ENCODE data around the gene CDH13.

DNA sequence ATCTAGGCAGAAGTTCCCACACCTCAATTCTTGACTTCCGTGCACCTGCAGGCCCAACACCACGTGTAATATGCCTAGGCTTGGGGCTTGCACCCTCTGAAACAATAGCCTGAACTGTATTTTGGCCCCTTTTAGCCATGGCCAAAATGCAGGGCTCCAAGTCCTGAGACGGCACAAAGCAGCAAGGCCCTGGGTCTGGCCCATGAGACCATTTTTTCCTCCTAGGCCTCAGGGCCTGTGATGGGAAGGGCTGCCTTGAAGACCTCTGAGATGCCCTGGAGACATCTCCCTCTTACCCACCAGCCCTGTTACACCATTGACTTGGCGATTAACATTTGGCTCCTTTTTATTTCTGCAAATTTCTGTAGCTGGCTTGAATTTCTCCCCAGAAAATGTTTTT, 238.6 kb downstream of the CDH13 start:
- TF ChIP-seq, protein P1, sequence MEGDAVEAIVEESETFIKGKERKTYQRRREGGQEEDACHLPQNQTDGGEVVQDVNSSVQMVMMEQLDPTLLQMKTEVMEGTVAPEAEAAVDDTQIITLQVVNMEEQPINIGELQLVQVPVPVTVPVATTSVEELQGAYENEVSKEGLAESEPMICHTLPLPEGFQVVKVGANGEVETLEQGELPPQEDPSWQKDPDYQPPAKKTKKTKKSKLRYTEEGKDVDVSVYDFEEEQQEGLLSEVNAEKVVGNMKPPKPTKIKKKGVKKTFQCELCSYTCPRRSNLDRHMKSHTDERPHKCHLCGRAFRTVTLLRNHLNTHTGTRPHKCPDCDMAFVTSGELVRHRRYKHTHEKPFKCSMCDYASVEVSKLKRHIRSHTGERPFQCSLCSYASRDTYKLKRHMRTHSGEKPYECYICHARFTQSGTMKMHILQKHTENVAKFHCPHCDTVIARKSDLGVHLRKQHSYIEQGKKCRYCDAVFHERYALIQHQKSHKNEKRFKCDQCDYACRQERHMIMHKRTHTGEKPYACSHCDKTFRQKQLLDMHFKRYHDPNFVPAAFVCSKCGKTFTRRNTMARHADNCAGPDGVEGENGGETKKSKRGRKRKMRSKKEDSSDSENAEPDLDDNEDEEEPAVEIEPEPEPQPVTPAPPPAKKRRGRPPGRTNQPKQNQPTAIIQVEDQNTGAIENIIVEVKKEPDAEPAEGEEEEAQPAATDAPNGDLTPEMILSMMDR (IDR thresholded peaks at IDR 0.05; ENCODE audit: low read length): no peak
- TF ChIP-seq EZH2phosphoT487 (IDR thresholded peaks at IDR 0.05; ENCODE audit: low read length): no peak
